ENCODE measurements around the gene GPR45. TPM values are rescaled to one million over a fixed set of nuclear protein-coding genes. Genes with fewer than 3 reads are reported as not detected.

GPR45 gene, protein sequence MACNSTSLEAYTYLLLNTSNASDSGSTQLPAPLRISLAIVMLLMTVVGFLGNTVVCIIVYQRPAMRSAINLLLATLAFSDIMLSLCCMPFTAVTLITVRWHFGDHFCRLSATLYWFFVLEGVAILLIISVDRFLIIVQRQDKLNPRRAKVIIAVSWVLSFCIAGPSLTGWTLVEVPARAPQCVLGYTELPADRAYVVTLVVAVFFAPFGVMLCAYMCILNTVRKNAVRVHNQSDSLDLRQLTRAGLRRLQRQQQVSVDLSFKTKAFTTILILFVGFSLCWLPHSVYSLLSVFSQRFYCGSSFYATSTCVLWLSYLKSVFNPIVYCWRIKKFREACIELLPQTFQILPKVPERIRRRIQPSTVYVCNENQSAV
- total RNA-seq: not detected
- long read RNA-seq: 0 reads

DNA sequence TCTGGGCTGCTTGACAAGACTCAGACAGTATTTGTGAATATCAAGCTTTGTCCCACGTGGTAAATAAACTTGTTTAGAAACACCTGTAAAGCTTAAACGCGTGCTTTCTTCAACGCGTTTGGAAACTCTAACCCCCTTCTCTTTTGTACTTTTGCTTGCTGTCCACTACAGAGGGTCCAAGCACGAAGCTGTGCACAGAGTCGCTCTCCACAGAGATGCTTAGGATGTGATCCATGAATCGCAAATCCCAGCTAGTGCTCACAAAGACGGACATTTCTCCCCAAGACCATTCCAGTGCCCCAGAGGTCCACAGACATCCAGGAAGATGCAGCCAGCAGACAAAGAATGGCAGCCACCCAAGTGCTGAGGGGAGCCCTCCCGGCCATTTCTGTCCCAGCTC, at the start of gene GPR45:
GPR45 (plus strand) TSS at position 301 of the 400 bp plus-strand sequence. CDS start 116 bp downstream, outside the sequence.
- no peak for ATAC-seq
- DNase-seq: no peak
- intact Hi-C loops (cut with DNase I): no loop called here

DNA sequence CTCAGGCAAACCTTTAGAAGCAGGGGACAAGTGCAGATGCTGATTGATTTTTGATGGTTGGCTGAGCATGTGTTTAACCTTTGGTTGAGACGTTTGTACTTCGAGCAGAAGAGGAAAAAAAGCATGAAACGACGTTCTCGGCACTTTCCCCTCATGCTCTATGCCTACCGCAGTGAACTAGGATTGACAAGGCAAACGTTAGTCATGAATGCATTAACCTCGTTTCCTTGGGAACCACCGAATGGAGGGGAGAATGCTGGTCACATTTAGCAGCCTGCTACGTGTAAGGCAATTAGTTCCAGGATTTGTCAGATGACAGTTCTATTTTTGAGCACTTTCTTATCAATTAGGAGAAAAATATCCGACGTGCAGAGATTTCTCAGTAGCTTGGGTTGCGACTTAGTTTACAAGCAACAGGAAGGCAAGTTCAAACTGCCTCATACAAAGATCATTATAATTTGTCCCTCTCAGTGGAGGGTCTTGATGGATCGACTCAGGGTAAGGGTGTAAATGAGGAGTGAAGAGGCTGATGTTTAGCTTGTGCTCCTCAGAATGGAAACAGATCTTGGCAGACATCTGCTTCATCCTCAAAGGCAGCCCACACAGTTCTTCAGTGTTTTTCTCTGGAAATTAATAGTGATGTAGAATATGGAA, 47.4 kb upstream of the GPR45 start:
- intact Hi-C loops (cut with DNase I): no loop called here
- no peak for ATAC-seq
- DNase-seq: no peak

DNA sequence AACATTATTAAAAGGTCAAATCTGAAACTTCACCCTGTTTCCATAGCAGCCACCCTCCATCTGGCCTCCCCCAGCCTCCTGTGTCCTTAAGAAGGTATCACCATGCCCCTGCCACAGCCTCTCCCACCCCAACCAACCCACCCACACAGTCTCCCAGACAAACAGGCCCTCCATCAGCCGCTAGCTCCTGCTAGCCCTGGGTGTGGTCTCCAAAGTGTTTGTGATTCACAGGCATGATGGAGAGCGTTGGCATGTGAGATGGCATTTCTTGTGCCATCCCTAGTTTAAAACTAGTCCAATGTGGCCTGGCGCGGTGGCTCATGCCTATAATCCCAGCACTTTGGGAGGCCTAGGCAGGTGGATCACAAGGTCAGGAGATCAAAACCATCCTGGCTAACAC, 44.9 kb upstream of the GPR45 start:
- intact Hi-C loops (cut with DNase I): no loop called here
- DNase-seq (no peak), ATAC-seq (no peak)

DNA sequence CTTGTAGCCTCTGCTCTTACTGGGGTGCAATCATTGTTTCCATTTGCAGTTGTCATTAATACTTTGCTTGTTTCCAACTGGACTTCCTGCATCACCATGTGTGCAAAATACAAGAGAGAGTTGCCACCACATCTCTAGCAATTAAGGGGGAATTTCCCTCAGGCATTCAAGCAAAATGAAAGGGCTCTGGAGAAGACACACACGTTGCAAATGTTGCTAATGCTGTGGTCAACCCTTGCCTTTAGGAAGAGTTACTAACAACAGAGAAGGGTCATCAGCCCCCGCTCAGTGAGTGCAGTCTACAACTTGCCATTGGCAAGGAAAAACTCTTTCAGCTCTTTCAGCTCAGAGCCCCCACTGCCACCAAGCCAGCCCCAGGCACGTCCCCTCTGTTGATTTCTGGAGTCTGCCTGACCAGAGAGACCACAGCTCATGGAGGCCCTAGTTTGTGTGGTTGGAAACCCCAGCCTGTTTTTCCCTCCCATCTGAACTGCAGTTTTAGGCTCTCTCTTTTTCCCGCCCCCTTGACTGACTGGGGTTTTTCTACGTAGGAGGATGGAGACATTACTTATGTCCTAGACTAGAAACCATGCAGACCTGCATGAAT, 25.9 kb upstream of the GPR45 start:
- DNase-seq (no peak), ATAC-seq (no peak)
- intact Hi-C loops (cut with DNase I): no loop called here

DNA sequence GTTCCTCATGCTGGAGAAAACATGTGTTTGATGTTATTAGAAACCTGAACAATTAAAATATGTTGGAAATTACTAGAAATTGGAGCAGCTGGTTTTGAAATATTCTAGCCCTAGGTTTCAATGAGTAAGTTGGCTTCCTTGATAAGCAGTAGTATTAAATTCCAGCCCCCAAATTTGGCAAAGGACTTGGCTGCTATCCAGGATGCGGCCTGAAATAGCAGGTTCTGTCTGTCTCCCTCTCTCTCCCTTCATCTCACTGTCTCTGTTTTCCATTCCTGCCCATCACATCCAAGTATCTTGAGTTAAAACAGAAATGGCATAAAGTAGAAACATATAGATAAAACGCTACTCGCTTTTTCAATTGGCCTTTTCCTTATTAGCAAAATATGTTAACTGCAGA, 20.9 kb upstream of the GPR45 start:
- intact Hi-C loops (cut with DNase I): no loop called here
- ATAC-seq (peak in 1 of 2 donors; percentile 53), DNase-seq (no peak)

DNA sequence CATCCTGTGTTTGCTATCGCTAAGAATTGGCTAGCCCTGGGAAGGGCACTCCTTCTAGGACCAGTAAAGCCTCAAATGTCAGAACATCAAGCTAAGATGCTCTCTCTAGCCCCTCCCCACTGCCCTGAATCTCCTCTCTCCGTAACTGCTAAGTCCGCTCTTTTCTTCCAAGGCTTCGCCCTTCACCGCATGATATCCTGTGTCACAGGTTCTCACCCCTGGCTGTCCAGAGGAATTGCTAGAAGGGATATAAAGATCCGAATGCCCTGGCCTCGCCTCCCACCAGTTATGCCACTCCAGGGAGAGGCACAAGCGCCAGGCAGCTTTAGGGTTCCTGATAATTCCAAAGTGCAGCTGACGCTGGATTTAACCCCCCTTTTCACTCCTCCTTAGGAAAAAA, 17.1 kb upstream of the GPR45 start:
- ATAC-seq (no peak), DNase-seq (no peak)
- intact Hi-C loops (cut with DNase I): no loop called here

DNA sequence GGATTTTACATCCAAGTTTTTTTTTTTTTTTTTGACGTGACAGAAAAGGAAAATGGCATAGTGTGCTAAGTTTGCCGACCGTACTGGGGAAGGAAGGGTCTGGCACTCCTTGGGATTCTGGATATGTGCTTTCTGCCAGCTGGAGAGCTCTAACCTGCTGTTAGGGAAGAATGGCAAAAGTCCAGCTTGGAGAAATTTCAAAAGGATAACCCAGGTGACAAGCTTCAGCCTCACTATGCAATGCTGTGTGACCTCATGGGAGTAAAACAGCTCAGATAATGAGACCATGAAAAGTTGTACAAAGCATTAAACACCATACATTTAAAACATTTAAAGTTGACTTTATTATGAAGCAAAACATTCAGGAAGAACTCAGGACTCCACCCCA, 10.3 kb upstream of the GPR45 start:
- DNase-seq: no peak
- intact Hi-C loops (cut with DNase I): no loop called here
- ATAC-seq: no peak

DNA sequence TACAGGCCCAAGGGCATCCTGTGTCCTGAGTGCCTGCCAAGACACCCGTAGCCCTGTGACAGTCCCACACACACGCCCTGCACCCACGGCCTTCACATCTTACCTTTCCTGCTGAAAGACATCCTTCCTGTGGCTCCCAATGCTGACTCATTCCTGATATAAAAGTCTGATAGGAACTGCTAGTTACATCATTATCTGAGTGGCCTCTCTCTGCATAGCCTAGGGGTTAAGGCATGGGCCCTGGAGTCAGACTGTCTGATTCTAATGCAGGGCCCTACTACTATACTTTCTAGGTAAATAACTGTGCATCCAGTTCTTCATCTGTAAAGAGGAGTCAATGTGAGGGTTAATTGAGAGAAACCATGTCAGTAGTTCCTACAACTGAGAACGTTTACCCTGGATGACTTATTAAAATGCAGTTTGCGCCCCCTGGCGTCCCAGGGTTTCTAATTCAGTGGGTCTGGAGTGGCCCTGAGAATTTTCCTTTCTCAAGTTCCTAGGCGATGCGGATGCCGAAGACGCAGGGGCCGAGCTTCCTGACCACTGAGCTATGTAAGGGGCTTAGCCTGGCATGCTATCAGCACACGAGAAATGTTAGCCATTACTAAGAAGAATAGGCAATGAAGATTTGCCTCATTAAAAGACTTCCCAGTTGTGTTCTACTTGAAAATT, 6.0 kb upstream of the GPR45 start:
- DNase-seq (peak; percentile 82), ATAC-seq (peak; percentile 69 to 70)
- intact Hi-C loops (cut with DNase I): loop anchor here (2.0 kb wide), 1 partner anchor 121 kb away; no protein-coding TSS in a partner anchor

DNA sequence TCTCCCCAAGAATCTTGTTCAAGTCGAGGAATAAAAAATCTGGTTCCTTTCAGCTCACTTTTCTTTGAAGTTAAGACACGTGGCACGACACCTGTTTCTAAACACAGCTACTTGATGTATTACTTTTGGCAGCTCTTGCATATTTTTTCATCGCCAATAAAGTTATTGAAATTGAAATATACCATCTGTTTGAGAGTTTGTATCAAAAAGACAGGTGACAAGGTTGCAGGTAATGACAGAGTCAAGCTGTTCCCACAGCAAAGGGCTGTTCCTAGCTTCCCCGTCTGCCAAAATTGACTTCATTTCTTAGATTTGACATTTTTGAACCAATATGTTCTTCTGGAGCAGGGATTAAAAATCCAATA, 5.5 kb upstream of the GPR45 start:
- ATAC-seq (no peak), DNase-seq (no peak)
- intact Hi-C loops (cut with DNase I): loop anchor here in 1 of 2 donors (2.0 kb wide), 1 partner anchor 121 kb away; no protein-coding TSS in a partner anchor

DNA sequence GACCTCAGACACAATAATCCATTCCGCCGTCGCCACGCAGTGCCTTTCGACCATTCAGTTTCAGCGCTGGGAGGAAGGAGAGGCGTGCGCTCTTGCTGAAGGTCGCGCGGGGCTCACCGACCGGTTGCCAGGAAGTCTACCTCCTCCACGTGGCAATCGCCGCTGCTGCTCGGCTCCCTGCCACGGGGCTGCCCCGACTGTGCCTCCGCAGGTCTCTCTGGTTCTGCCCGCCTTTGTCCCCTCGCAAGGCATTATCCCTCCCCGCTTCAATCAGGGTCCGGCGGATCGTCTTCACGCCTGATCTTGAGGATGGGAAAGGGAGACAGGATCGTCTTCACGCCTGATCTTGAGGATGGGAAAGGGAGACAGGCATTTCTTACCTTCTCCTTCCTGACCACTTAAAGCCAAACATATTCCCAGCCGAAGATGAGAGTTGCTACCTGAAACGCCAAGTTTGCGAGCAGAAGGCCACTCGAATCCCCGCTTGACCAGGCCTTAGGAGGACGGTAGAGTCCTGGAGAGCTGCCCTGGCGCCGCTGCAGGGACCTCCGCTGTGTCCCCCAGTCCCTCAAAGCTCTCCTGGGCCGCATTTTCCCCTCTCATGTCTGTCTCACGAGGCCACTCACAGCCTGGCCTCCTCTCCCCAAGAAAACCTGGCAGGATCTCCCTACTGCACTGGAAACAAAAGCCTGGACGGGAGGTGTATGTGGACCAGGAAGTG, 4.3 kb upstream of the GPR45 start:
- intact Hi-C loops (cut with DNase I): loop anchor here in 1 of 2 donors (2.0 kb wide), 1 partner anchor 122 kb away; no protein-coding TSS in a partner anchor
- DNase-seq: no peak
- ATAC-seq: peak in 1 of 2 donors; percentile 17

DNA sequence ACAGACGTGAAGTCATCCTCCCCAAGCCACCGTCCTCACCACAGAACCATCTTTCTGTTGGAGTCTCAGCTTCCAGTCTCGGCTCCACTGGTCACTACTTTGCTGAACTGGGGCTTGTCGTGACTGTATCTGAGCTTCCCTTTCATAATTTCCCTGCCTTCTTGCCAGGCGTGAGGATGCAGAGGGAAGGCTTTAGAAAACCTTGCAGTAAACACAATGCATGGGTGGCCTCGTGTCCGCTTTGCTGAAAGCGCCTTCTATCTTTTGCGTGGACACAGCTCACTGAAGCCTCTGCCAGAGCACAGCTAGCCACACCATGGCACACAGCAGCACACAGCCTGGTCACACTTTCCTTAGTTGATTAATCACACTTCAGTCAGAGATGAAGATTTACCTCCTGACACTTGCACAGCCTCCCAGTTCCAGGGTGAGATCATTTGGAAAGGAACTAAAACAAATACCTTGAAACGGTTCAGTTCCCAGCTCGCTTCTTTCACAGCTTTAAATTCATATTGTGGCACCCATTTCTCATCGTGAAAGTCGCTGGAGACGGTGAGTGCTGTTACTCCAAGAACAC, 2.8 kb upstream of the GPR45 start:
- intact Hi-C loops (cut with DNase I): no loop called here
- DNase-seq (no peak), ATAC-seq (no peak)

DNA sequence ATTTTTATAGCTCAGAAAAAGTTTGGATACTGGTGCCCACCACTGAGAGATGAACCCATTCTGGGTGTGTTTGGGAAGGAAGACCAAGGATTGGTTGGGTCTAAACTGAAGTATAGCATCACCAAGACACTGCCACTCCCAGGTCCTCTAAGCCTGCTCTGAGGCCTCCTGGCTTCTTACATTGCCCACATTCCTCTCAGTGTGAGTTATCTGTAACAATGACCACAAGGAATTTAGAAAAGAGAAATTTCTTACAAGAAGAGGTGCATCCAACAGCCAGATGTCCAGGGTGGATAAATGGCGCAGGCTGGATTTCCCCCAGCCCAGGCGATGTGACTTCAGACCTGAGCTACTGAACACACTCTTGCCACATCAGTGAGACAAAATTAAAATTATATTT, 1.6 kb upstream of the GPR45 start:
- intact Hi-C loops (cut with DNase I): no loop called here

DNA sequence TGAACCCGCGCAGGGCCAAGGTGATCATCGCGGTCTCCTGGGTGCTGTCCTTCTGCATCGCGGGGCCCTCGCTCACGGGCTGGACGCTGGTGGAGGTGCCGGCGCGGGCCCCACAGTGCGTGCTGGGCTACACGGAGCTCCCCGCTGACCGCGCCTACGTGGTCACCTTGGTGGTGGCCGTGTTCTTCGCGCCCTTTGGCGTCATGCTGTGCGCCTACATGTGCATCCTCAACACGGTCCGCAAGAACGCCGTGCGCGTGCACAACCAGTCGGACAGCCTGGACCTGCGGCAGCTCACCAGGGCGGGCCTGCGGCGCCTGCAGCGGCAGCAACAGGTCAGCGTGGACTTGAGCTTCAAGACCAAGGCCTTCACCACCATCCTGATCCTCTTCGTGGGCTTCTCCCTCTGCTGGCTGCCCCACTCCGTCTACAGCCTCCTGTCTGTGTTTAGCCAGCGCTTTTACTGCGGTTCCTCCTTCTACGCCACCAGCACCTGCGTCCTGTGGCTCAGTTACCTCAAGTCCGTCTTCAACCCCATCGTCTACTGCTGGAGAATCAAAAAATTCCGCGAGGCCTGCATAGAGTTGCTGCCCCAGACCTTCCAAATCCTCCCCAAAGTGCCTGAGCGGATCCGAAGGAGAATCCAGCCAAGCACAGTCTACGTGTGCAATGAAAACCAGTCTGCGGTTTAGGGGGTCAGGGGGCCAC, 897 bp downstream of the GPR45 start:
- no peak for DNase-seq
- intact Hi-C loops (cut with DNase I): no loop called here
- no peak for ATAC-seq

More for the DNA sequence above, 1.6 kb upstream of the GPR45 start:
- DNase-seq (no peak), ATAC-seq (no peak)

DNA sequence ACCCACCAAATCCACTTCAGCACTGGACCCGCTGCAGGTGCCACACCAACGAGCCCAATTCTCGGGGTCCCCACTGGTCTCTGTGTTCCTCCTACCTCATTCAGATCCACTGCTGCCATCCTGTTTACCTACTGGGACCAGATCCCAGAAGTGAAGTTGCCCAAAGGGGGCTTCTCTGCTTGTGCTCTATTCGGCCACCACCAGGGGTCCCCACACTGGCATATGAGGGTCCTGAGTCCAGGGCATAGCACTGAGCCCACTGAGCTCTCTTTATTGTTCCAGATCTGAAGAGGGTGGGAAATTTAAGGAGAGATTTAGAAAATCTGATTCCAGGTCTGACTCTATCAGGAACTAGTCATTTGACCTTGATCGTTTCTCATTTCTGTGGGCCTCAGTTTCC, 2.4 kb downstream of the GPR45 start:
- DNase-seq: no peak
- ATAC-seq: no peak
- intact Hi-C loops (cut with DNase I): no loop called here

DNA sequence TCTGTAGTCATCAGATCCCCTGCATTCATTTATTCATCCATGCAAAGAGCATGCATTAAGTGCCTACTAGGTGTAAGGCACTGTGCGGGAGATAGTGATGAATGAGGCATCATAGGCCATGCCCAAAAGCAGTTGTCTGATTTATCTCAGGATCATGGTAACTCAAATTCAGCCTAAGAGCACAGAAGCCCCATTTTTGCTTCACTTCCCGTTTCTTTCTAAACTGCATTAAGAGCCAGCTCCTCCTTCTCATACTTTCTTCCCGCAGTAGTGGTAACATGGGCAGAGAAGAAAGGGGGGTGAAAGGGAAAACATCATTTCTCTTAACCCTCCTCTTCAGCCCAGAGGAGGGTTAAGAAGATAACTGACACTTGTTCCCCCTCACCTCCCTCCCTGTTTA, 2.9 kb downstream of the GPR45 start:
- ATAC-seq (no peak), DNase-seq (no peak)
- intact Hi-C loops (cut with DNase I): no loop called here

DNA sequence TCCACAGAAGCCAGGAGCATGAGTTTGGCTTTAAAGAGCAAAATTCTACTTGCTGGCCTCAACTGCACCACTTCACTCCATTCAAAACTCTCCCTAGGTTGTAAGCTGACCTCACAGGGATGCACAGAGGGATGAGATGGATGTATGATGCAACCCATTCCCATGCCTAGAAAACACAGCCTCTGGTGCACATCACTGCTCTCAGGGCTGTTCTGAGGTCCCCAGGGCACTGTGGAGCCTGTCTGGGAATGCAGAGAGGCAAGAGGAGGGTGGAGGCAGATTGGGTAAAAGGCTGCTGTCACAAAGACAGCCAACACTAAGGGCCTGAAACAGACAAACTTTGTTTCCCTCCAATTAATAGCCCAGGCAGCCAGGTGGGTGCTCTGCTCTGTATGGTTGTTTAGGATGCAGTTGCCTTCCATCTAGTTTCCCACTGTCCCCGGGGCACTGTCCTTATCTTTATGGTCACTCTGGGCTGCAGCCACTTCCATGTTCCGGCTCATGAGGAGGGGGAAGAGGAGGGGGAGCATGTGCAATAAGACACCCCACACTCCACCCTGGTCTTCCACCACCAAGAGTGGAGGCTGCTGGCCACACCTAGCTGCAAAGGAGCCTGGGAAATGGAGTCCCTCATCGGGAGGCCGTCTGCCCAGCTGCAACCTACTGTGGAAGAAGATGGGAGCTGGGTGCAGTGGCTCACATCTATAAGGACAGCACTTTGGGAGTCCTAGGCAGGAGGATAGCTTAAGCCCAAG, 7.0 kb downstream of the GPR45 start:
- DNase-seq (no peak), ATAC-seq (peak in 1 of 2 donors; percentile 12)
- intact Hi-C loops (cut with DNase I): no loop called here

DNA sequence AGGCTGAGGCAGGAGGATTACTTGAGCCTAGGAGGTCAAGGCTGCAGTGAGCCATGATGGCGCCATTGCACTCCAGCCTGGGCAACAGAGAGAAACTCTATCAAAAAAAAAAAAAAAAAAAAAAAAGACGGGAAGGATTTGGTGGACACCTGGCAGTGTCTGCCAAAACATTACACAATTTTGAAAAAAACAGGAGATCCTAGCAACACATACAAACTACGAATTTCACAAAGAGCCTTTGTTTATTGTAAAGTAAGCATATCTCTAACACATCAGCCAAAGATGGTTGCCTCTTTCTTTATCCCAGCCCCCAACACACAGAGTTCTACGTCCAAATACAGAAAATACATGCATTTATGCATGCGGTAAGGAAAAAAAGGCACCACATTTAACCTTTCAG, 7.6 kb downstream of the GPR45 start:
- intact Hi-C loops (cut with DNase I): no loop called here
- ATAC-seq: no peak
- no peak for DNase-seq

DNA sequence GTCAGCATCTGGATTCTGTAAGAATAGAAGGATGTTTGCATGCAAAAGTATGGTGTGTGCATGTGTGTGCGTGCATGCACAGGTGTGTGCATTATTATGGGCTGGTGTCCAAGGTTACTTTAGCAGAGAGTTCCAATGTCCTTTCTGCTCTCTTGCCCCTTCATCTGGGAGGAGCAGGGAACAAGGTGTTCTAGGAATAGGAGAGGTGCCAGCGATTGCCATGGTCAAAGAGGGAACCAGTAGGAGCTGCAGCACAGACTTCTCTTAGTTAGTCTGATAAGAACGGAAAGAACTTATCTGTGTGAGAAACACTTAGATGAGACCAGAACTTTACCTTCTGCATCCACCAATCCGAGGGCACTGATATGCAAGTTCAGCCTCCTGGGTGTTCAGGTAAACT, 8.3 kb downstream of the GPR45 start:
- no peak for DNase-seq
- intact Hi-C loops (cut with DNase I): no loop called here
- ATAC-seq: no peak
